OCI-LY7 (cell line): Measurements from ENCODE around the gene GBA3. TPM values are rescaled to one million over a fixed set of nuclear protein-coding genes. Genes with fewer than 3 reads are reported as not detected.

Source experiments
- BruUV-seq: library from RNA; stranded (reverse); fragments of 400-500 nt; replicated peaks from 2 replicates; lab custom pipeline; 2021; lab: Mats Ljungman, UMichigan
- CTCF ChIA-PET: fragments of 300-600 bp; sonication (Branson Sonifier 250); formaldehyde crosslinking; loops from one replicate; lab custom pipeline; 2022; ENCODE audit warnings: antibody characterized with exemption; ENCODE audit not compliant: unreplicated experiment; lab: Charles Lee
- POLR2A ChIA-PET: fragments of 300-600 bp; sonication (Branson Sonifier 250); formaldehyde crosslinking; loops from one replicate; lab custom pipeline; 2022; ENCODE audit warnings: antibody characterized with exemption; lab: Charles Lee
- DNase-seq: peaks from one replicate; pipeline ENCODE4 v3.0.0-alpha.2; 2015; ENCODE audit warnings: low spot score
- H2AFZ ChIP-seq: fragments of 200-600 bp; sonication (generic), shearing (Covaris generic); 2 replicates; pipeline ENCODE4 v1.6.1; 2014; ENCODE audit warnings: mild to moderate bottlenecking, antibody characterized with exemption, low read length, moderate library complexity
- H3K27ac ChIP-seq: fragments of 200-600 bp; sonication (generic); 2 replicates; pipeline ENCODE4 v1.5.1; 2014; ENCODE audit warnings: mixed run types, low read depth, mild to moderate bottlenecking, moderate library complexity, low read length, inconsistent platforms; ENCODE audit not compliant: poor library complexity, severe bottlenecking
- H3K36me3 ChIP-seq: fragments of 200-600 bp; sonication (generic); 2 replicates; pipeline ENCODE4 v1.6.1; 2014; ENCODE audit warnings: mild to moderate bottlenecking, antibody characterized with exemption, low read length, moderate library complexity, mixed read lengths; ENCODE audit not compliant: insufficient read depth
- H3K4me1 ChIP-seq: fragments of 200-600 bp; sonication (generic); 2 replicates; pipeline ENCODE4 v1.5.1; 2014; ENCODE audit warnings: mild to moderate bottlenecking, low read length; ENCODE audit not compliant: insufficient read depth, poor library complexity, severe bottlenecking
- H3K4me2 ChIP-seq: fragments of 200-600 bp; sonication (generic); 2 replicates; pipeline ENCODE4 v1.6.1; 2014; ENCODE audit warnings: mild to moderate bottlenecking, low read length
- H3K4me3 ChIP-seq: fragments of 200-600 bp; sonication (generic); 2 replicates; pipeline ENCODE4 v1.5.1; 2014; ENCODE audit warnings: mild to moderate bottlenecking, low read depth, low read length; ENCODE audit not compliant: poor library complexity, severe bottlenecking
- H3K79me2 ChIP-seq: fragments of 200-600 bp; sonication (generic); 2 replicates; pipeline ENCODE4 v1.6.1; 2016; ENCODE audit warnings: low read depth, mild to moderate bottlenecking, low read length, moderate library complexity, mixed read lengths; ENCODE audit not compliant: insufficient read depth
- H3K9me2 ChIP-seq: fragments of 200-600 bp; sonication (generic); 2 replicates; pipeline ENCODE4 v1.6.1; 2016; ENCODE audit warnings: mild to moderate bottlenecking, low read length, mixed read lengths; ENCODE audit not compliant: insufficient read depth
- H3K9me3 ChIP-seq: fragments of 200-600 bp; sonication (generic); 2 replicates; pipeline ENCODE4 v1.6.1; 2014; ENCODE audit warnings: mild to moderate bottlenecking, mixed run types, low read length, mixed read lengths
- H4K20me1 ChIP-seq: fragments of 200-600 bp; sonication (generic); 2 replicates; pipeline ENCODE4 v1.6.1; 2014; ENCODE audit warnings: mild to moderate bottlenecking, antibody characterized with exemption, low read length, moderate library complexity, mixed read lengths; ENCODE audit not compliant: insufficient read depth
- EZH2phosphoT487 ChIP-seq: fragments of 200-600 bp; sonication (generic); IDR thresholded peaks from 2 replicates; pipeline ENCODE4 v1.6.1; 2018; ENCODE audit warnings: low read depth, borderline replicate concordance, mild to moderate bottlenecking, mixed run types, antibody characterized with exemption, low read length, moderate library complexity, mixed read lengths
- intact Hi-C: fragments of 100-400 bp; cut with micrococcal nuclease; formaldehyde crosslinking; loops from one replicate; pipeline ENCODE4 v1.10.0; 2022; ENCODE audit not compliant: unreplicated experiment
- total RNA-seq, 2 experiments: library from RNA; depleted of rRNA in 1 of 2; stranded (reverse); fragments of >200 nt in 1 of 2; shearing (Covaris generic) in 1 of 2; gene quantifications; 2 replicates each; pipeline ENCODE4 v1.2.3, GENCODE V29; 2014 to 2022
- TF ChIP-seq, protein P1 (sequence below): fragments of 200-600 bp; sonication (generic); conservative IDR thresholded peaks from 2 replicates; pipeline ENCODE4 v1.5.1; 2014; ENCODE audit warnings: mild to moderate bottlenecking, antibody characterized with exemption, low read length, moderate library complexity, mixed read lengths

GBA3 gene
- total RNA-seq, 2 experiments from 2014 or later: not detected

DNA sequence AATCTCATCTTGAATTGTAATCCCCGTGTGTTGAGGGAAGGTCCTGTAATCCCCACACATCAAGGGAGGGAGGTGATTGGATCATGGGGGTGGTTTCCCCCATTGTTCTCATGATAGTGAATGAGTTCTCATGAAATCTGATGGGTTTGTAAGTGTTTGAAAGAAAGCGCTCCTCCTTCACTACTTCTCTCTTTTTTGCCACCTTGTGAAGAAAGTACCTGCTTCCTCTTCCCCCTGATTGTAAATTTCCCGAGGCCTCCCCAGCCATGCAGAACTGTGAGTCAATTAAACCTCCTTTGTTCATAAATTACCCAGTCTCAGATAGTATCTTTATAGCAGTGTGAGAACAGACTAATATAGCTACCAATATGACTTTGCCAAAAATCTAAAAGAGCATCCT, 41.1 kb downstream of the GBA3 start:
- Histone ChIP-seq H4K20me1 (no peaks in the 10 kb centered on the region), H3K27ac (no peak overlapping the region), H3K4me3 (no peak overlapping the region), H2AFZ (no peak overlapping the region), H3K9me2 (no peaks in the 10 kb centered on the region), H3K9me3 (no peaks in the 10 kb centered on the region), H3K4me2 (no peak overlapping the region), H3K79me2 (no peaks in the 10 kb centered on the region), H3K36me3 (no peaks in the 10 kb centered on the region), H3K4me1 (no peaks in the 10 kb centered on the region)
- DNase-seq: no peak
- TF ChIP-seq EZH2phosphoT487: no peak
- TF ChIP-seq, protein P1, sequence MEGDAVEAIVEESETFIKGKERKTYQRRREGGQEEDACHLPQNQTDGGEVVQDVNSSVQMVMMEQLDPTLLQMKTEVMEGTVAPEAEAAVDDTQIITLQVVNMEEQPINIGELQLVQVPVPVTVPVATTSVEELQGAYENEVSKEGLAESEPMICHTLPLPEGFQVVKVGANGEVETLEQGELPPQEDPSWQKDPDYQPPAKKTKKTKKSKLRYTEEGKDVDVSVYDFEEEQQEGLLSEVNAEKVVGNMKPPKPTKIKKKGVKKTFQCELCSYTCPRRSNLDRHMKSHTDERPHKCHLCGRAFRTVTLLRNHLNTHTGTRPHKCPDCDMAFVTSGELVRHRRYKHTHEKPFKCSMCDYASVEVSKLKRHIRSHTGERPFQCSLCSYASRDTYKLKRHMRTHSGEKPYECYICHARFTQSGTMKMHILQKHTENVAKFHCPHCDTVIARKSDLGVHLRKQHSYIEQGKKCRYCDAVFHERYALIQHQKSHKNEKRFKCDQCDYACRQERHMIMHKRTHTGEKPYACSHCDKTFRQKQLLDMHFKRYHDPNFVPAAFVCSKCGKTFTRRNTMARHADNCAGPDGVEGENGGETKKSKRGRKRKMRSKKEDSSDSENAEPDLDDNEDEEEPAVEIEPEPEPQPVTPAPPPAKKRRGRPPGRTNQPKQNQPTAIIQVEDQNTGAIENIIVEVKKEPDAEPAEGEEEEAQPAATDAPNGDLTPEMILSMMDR: no peak
- intact Hi-C loops: no loop called here
- no TSS peak for BruUV-seq
- CTCF ChIA-PET: no interaction called here
- POLR2A ChIA-PET: interaction anchor here (0.9 kb wide), 1 partner anchor 16 kb away, joined by 4 read pairs; no protein-coding TSS in a partner anchor

DNA sequence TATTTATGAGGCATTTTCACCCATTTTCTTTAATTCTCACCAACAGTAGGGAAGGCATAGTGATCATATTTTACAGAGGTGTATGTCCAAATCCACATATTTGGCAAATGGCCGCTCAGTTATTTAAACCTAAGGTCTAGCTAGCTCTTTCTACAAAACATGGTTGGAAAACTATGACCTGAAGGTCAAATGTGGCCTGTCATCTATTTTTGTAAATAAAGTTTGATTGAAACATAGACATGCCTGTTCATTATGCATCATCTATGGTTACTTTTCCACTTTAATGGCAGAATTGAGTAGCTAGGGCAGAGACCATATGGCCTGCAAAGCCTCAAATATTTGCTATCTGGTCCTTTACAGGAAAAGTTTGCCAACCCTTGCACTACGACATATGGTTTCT, 44.2 kb downstream of the GBA3 start:
- H4K20me1 ChIP-seq: no peaks in the 10 kb centered on the region
- no peak overlapping the region for H2AFZ ChIP-seq
- ChIA-PET CTCF (no interaction called here), POLR2A (no interaction called here)
- no peak overlapping the region for H3K4me3 ChIP-seq
- TF ChIP-seq, protein P1: no peak
- no peak for TF ChIP-seq EZH2phosphoT487
- no peak overlapping the region for H3K4me2 ChIP-seq
- intact Hi-C loops: no loop called here
- BruUV-seq: no TSS peak
- no peaks in the 10 kb centered on the region for H3K4me1 ChIP-seq
- DNase-seq: no peak
- H3K9me3 ChIP-seq: no peaks in the 10 kb centered on the region
- H3K36me3 ChIP-seq: no peaks in the 10 kb centered on the region
- no peak overlapping the region for H3K27ac ChIP-seq
- no peaks in the 10 kb centered on the region for H3K9me2 ChIP-seq
- H3K79me2 ChIP-seq: no peaks in the 10 kb centered on the region

DNA sequence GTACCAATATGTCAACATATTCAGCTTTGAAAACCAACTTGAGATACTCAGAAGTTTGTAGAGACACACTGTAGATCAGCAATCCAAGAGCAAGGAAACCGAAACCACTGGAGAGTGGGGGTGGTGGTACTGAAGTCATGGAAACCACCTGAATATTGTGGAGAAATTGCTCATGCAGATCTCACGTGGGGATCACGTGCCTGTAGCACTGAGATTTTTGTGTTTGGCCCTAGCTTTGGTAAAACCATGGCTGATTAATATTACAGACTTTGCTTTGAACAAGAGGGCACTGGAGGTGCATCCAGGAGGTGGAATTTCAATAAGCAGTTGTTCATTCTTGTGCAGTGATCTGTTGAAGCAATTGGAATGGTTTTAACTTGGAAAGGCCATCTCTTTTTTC, 47.2 kb downstream of the GBA3 start:
- no peaks in the 10 kb centered on the region for H4K20me1 ChIP-seq
- H2AFZ ChIP-seq: no peak overlapping the region
- no peak for TF ChIP-seq EZH2phosphoT487
- TF ChIP-seq, protein P1: no peak
- no peaks in the 10 kb centered on the region for H3K79me2 ChIP-seq
- DNase-seq: no peak
- no peak overlapping the region for H3K27ac ChIP-seq
- ChIA-PET POLR2A (no interaction called here), CTCF (no interaction called here)
- H3K4me2 ChIP-seq: no peak overlapping the region
- no peaks in the 10 kb centered on the region for H3K9me3 ChIP-seq
- no peaks in the 10 kb centered on the region for H3K4me1 ChIP-seq
- intact Hi-C loops: no loop called here
- H3K4me3 ChIP-seq: no peak overlapping the region
- H3K36me3 ChIP-seq: no peaks in the 10 kb centered on the region
- no peaks in the 10 kb centered on the region for H3K9me2 ChIP-seq
- BruUV-seq: no TSS peak
